Mammary epithelial cell (primary cell): Measurements from ENCODE around the gene LEPROT.

Experiments
- CTCF ChIP-seq, 2 donors: IDR thresholded peaks in 1 of 2; conservative IDR thresholded peaks in 1 of 2; 2 replicates each; pipeline ENCODE4 v1.5.1; 2011 to 2012; ENCODE audit warnings: inconsistent platforms in 2 of 2, low read length in 2 of 2, mild to moderate bottlenecking in 2 of 2, control low read depth in 1 of 2, low read depth in 1 of 2; ENCODE audit not compliant: insufficient read depth in 1 of 2; ENCODE audit errors: extremely low read depth in 1 of 2
- EZH2 ChIP-seq: IDR thresholded peaks from 2 replicates; pipeline ENCODE4 v1.6.1; 2012; ENCODE audit warnings: low read length, inconsistent platforms, borderline replicate concordance

GRCh38 chr1:65477414-65478378 lies 57.2 kb downstream of the LEPROT start:
- TF ChIP-seq CTCF (conservative IDR thresholded peaks at IDR 0.05 in 1 of 2, IDR thresholded peaks at IDR 0.05 in 1 of 2; ENCODE audit: extremely low read depth in 1 of 2, insufficient read depth in 1 of 2, low read depth in 1 of 2, low read length in 2 of 2) (no peak), EZH2 (no peak)
